GM21423 (cell line): ENCODE results near the gene LPCAT3.

Experiments used
- ATAC-seq: cut with Tn5 transposase; IDR thresholded peaks from one replicate; pipeline ENCODE4 v1.9.1; 2021; ENCODE audit warnings: mild to moderate bottlenecking, moderate library complexity; ENCODE audit not compliant: unreplicated experiment

LPCAT3 gene

GRCh38 chr12:6941267-6941666 is 77.0 kb downstream of the LPCAT3 start:
- ATAC-seq = no peak

GRCh38 chr12:6939191-6939540 is 79.1 kb downstream of the LPCAT3 start:
- ATAC-seq = no peak

DNA sequence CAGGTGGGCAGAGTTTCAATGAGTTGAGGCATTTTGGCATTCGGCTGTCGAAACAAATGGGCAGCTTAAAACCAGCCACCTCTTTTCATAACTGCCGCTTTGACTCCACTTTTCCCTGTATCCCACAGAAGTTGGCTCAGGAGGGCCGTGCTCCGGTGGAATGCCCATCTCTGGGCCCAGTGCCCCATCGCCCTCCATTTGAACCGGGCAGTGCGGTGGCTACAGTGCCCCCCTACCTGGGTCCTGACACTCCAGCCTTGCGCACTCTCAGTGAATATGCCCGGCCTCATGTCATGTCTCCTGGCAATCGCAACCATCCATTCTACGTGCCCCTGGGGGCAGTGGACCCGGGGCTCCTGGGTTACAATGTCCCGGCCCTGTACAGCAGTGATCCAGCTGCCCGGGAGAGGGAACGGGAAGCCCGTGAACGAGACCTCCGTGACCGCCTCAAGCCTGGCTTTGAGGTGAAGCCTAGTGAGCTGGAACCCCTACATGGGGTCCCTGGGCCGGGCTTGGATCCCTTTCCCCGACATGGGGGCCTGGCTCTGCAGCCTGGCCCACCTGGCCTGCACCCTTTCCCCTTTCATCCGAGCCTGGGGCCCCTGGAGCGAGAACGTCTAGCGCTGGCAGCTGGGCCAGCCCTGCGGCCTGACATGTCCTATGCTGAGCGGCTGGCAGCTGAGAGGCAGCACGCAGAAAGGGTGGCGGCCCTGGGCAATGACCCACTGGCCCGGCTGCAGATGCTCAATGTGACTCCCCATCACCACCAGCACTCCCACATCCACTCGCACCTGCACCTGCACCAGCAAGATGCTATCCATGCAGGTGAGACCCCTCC is 79.7 kb downstream of the LPCAT3 start:
- ATAC-seq = no peak

- ATAC-seq = peak; percentile 90
These were observed 80.6 kb downstream of the LPCAT3 start for GRCh38 chr12:6937481-6938352.

DNA sequence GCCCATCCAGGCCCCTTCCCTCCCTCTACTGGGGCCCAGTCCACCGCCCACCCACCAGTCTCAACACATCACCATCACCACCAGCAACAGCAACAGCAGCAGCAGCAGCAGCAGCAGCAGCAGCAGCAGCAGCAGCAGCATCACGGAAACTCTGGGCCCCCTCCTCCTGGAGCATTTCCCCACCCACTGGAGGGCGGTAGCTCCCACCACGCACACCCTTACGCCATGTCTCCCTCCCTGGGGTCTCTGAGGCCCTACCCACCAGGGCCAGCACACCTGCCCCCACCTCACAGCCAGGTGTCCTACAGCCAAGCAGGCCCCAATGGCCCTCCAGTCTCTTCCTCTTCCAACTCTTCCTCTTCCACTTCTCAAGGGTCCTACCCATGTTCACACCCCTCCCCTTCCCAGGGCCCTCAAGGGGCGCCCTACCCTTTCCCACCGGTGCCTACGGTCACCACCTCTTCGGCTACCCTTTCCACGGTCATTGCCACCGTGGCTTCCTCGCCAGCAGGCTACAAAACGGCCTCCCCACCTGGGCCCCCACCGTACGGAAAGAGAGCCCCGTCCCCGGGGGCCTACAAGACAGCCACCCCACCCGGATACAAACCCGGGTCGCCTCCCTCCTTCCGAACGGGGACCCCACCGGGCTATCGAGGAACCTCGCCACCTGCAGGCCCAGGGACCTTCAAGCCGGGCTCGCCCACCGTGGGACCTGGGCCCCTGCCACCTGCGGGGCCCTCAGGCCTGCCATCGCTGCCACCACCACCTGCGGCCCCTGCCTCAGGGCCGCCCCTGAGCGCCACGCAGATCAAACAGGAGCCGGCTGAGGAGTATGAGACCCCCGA is 81.4 kb downstream of the LPCAT3 start:
- no peak for ATAC-seq

DNA sequence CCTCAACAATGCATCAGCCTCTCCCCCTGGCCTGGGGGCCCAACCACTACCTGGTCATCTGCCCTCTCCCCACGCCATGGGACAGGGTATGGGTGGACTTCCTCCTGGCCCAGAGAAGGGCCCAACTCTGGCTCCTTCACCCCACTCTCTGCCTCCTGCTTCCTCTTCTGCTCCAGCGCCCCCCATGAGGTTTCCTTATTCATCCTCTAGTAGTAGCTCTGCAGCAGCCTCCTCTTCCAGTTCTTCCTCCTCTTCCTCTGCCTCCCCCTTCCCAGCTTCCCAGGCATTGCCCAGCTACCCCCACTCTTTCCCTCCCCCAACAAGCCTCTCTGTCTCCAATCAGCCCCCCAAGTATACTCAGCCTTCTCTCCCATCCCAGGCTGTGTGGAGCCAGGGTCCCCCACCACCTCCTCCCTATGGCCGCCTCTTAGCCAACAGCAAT is 82.1 kb downstream of the LPCAT3 start:
- ATAC-seq = no peak

DNA sequence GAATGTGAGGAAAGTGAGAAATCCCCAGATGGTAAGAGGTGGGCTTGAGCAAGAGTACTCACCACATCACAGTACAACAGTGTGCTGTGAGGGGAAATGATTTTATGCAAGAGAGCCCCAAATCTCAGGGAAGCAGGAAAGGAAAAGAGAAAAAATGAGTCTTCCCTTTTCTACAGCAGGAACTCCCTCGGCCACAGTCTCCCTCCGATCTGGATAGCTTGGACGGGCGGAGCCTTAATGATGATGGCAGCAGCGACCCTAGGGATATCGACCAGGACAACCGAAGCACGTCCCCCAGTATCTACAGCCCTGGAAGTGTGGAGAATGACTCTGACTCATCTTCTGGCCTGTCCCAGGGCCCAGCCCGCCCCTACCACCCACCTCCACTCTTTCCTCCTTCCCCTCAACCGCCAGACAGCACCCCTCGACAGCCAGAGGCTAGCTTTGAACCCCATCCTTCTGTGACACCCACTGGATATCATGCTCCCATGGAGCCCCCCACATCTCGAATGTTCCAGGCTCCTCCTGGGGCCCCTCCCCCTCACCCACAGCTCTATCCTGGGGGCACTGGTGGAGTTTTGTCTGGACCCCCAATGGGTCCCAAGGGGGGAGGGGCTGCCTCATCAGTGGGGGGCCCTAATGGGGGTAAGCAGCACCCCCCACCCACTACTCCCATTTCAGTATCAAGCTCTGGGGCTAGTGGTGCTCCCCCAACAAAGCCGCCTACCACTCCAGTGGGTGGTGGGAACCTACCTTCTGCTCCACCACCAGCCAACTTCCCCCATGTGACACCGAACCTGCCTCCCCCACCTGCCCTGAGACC is 82.7 kb downstream of the LPCAT3 start:
- ATAC-seq = no peak

DNA sequence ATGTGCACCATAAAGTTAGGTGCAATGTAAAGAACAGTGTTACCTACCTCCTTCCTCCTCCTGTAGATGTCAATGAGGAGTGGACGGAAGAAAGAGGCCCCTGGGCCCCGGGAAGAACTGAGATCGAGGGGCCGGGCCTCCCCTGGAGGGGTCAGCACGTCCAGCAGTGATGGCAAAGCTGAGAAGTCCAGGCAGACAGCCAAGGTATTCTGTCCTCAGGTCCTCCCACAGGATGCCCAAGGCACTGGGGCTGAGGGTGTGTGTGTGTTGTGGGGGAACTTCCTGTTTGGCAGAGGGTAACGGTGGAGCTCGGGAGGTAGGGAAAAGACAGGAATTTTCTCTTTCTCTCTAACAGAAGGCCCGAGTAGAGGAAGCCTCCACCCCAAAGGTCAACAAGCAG is 84.2 kb downstream of the LPCAT3 start:
- ATAC-seq = no peak

- ATAC-seq = no peak
These were observed 85.5 kb downstream of the LPCAT3 start for GRCh38 chr12:6932766-6933165.

GRCh38 chr12:6929466-6930452 is 88.5 kb downstream of the LPCAT3 start:
- ATAC-seq = no peak

DNA sequence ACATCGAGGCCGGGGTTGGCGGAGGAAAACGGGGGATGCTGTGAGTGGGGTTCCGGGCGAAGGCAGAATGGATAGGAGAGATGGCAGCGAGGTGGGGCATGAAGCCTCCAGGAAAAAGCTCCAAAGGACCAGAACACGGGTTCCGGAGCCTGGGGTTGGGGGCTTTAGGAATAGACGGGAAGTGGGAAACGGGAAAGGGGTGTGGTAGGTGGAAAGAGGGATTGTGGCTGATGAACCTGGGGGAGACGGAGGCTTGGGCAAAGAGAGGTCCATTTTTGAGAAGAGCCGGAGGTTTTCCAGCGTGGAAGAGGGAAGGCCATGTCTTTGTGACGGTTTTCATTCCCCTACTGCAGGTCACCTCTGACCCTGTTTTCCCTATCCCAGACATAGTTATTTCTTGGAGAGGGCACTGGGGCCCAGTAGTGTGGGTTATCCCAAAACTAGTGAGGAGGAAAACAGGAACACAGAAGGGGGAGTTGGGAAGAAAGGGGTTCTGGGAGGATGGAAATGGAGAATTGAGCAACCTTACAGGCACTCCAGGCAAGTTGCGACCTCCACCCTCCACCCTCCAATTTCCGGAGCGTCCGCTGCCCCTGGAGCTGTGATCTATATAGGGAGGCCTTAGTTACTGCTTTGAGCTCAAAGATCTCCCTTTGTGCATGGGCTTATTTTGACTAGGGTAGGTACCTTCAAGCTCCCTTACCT is 89.4 kb downstream of the LPCAT3 start:
- no peak for ATAC-seq

DNA sequence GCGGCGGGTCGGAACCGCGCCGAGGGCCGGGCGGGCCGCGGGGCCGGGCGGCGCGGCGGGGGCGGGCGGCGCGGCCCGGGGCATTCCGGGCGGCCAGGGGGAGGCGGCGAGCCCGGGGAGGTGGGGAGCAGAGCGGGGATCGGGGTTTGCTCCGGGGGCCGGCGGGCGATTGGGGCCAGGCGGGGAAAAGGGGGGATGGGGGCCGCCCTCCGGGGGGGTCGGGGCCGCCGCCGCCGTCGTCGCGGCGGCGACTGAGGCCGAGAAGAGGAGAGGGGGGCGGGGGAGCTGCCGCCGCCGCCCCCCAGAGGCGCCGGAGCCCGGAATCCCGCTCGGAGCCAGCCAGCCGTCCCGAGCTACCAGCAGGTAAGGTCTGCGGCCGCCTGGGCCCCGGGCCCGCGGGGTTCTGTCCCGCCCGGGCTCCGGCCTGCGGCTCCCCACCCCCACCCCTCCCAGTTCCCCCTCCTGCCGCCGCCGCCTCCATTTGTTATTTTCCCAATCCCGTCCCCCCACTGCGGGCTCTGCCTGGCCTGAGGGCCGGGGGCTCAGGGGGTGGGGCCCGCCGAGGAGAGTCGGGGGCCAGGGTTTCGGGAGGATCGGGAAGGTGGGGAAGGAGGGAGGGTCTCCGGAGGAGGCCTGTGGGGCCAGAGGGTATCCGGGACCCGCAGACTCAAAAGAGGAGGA is 90.1 kb downstream of the LPCAT3 start:
- ATAC-seq = no peak

GRCh38 chr12:6927379-6928021 is 90.8 kb downstream of the LPCAT3 start, which contains the start of gene ATN1:
Gene ATN1, plus strand, starts transcription at chr12:6927959. Its CDS starts 6,043 bp downstream, at chr12:6934002.
- no peak for ATAC-seq
